ENCODE results near the gene MSI2. TPM values are rescaled to one million over a fixed set of nuclear protein-coding genes. Genes with fewer than 3 reads are reported as not detected.

Gene MSI2
- total RNA-seq, 1 donor from 2014 or later = 22.8 TPM

DNA sequence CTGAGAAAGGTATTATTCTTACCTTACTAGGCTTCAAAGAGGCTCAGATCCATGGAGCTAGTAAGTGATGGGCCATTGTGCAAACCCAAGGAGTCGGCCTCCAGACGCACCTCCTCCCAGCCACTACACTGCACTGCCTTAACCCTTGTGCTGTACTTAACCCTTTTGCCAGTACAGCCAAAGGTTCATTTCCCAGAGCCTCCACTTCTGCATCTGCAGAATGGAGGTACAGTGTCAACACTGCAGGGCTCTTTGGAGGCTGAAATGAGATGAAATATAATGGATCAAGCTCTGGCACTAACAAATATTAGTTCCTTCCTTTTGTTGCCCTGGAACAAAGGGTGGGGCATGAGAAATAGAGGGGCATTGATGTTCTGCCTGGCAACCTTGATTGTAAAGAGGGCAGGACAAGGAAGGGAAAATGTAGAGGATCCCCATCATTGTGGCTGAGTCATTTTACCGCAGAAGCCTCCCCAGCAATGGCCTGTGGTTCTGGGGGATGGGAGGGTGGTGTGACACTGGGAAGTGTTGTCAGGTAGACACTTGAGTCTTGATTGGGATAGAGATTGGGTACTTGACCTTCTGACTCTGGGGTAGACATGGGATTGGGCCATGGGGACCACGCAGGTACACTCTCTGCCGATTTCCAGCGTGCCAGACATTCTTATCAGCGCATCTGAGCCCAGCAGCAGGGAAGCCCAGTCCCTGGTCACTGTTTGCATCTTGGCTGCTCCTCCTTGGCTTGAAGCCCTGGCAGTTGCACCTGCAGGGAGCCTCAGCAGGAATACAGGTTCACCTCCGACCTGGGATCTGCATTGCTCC is 84.0 kb downstream of the MSI2 start:
- DNase-seq (ENCODE audit: low read depth, low spot score) = no peak

DNA sequence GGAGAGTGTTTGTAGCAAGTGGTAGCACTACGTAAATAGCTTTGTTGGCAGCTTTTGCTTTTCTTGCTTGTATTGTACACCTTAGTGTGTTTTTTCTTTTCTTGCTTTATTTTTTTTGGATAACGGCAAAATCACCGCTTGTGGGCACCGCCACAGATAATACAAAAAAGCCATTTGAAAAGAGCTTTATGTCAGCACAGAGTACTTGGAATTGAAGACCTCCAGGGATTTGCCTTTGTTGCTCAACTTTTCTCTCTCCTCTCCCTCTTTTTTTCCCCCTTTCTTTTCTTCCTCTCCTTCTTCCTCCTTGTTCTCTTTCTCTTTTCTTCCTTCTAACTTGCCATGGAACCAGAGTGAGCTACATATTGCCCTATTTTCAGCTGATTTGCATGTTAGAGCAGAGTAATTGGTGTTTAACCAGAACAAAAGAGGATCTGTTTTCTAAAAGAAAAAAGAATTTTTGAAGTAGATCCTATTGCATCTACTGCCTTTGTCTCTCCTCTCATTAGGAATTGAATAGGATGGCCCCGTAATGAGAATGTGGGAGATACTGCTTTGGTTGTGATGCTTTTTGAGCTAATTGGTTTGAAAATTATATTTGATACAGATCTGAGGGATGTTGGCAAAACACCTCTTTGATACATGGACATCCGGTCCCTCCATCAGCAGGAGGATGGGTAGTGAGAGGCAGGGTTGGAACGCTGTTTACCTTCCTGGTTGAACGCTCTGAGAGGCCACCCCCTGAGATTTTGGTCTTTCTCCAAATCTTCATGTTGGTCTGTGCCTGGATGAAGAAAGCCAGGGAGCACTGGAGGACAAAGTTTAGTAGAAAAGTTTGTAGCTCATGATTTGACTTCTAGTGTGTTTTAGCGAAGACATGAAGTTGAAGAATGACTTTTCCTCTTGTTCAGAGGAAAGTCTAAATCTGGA is 85.6 kb downstream of the MSI2 start:
- DNase-seq (ENCODE audit: low read depth, low spot score) = no peak

- no peak for DNase-seq (ENCODE audit: low read depth, low spot score)
Measured at GRCh38 chr17:57342963-57343589, 86.8 kb downstream of the MSI2 start.

- no peak for DNase-seq (ENCODE audit: low read depth, low spot score)
Measured at GRCh38 chr17:57343717-57344116, 87.4 kb downstream of the MSI2 start.

DNA sequence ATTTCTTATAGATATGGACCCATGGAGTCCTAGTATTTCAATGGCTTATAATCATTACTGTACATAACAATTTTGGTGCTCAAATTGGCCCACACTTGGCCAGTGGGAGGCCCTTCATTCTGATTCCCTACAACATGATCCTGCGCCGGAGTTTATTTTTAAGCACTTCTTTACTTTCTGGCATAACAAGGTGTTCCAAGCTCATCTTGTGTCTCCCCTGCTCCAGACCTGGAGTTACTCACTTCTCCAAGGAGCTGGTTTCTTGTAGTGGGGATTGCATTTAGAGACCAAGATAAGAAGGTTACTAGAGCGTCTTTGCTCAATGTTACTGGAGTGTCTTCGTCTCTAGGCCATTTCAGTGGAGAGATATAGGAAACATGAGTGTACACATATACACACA is 87.9 kb downstream of the MSI2 start:
- no peak for DNase-seq (ENCODE audit: low read depth, low spot score)

DNA sequence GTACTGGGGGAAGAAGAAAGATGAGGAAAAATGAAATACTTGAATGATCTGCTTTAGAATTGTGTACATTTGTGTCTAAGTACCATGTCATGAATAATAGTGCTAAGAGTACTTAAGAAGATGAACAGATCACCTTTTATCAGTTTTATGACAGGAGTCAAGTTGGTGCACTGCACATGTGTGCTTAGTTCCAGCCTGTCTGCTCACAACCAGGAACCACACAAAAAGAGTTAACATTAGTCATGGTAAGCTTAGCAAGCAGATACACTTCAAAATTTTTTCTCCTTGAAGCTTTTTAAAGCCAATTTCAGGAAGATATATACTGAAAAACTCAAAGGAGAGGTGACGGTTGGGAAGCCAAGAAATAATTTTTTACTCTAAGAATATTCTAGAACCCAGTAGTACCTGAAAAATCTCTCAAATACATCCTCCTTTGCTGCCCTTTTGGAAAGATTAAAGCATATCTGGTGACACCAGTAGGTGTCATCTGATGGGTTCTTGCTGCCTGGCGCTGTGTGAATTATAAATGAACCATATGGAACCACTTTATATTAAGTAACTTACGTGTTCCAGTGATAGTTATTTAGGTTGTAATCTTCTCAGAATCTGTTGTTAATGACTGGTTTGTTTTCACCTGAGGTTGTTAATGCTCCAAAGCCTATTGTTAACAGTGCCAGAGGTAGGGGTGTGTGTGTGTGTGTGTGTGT is 93.4 kb downstream of the MSI2 start:
- no peak for DNase-seq (ENCODE audit: low read depth, low spot score)

DNA sequence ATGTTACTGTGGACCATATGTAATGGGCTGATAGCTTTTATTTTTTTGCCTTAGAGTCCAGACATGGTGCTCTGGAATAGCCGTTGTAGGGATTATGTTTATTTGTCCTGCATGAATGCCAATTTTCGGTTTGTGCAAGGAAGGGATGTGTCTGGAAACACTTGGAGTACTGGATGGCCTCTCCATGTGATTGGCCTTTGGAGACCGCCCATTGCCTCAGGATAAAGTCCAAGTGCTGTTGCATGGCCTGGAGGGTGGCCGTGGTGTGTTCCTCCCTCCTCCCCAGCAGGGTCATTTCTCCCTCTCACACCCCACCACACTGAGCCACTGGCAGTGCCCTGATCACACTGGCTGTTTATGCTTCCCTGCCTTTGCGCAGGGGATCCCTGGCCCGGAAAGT is 93.9 kb downstream of the MSI2 start:
- DNase-seq (ENCODE audit: low read depth, low spot score) = no peak

DNA sequence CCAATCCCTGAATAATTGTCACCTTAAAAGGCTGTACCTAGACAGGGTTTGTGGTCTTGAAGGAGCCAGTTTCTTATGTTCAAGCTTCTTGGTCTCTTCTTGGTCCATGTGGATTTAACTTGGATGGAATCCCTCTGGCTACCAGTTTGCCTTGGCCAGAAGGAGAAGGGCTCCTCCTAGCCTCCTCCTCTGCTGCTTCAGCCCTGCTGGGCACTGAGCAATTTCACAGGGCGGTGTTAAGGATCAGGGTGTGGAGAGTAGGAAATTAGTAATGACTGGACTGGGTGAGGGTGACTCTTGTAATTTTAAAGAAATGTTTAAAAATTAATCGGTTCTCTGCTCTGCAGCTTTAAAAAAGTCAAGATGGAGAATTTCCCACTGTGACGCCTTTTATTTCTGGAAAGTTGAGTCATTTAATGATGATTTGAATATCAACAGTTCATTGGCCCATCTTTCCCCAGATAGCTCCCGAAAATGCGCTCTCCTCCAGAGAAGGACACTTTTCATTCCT is 96.4 kb downstream of the MSI2 start:
- DNase-seq (ENCODE audit: low read depth, low spot score) = no peak

DNA sequence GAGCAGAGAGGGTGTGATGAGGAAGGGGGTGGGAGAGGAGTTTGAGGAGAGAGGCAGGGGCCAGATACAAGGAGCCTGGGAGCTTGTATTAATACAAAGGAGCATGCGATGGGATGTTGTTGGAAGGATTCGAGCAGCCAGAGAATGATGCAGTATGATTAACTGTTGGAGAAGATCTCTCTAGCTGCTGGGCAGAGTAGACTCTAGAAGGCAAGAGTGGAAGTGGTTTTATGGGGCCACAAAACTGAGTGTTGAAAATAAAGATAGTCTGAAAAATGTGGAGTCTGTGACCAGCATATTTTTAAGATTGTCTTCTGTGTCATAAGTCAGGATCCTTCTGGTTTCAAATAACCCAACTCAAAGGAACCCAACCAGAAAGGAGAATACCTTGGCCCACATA is 98.3 kb downstream of the MSI2 start:
- no peak for DNase-seq (ENCODE audit: low read depth, low spot score)

DNA sequence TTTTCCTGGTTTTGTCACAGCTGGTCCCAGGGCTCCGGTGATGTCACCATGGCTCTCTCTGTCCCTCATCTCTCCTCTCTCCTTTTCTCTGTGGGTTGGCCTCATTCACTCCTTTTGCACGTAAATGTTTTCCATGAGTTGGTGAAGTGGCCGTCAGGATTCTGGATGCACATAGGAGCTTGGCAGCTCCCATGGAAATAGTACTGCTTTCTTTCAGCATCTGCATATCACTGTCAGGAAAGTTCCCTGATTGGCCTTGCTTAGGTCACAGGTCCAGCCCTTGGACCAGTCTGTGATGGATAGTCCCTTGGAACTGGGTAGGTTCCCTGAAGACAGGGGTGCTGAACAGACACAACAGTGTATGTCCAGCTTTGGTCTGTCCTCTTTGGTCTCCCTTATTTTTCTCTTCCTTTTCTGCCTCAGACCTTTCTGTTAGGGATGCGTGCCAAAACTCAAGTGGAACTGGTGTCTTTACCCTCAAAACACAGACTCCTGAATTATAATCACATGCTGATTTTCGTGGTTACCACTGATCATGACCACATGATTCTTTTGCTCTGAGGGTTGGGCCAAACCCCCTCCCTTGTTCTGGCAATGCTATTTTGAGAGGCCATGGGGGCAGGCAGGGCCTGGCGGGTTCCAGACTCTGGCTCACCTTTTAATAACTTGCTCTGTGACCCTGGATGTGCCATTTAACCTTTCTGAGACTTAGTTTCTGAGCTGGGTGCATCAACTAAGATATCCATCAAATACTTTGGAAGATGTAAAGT is 99.0 kb downstream of the MSI2 start:
- DNase-seq (ENCODE audit: low read depth, low spot score) = no peak

DNA sequence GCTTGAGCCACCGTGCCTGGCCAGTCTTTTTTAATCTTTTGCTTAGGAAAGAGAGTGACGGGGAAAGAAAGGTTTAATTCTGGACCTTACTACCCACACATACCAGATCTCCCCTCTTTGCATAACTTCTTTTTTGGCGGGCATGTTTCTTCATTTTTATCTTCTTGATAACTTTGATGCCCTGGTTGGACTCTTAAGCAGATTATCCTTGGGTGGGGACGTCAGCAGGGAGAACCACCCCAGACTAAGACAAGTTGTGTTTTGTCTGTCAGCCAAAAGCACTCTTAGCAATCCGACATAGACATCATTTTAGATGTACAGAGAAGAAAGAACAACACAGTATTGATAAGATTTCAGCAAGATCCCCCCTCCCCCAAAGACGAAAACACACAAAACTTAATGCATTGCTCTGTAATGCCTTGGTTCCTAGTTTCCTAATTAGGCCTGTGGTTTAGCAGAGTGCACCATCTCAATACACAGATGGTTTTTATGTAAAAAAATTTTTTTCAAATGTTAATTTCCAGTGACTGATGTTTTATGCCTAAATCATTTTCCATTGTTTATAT is 99.9 kb downstream of the MSI2 start:
- no peak for DNase-seq (ENCODE audit: low read depth, low spot score)

DNA sequence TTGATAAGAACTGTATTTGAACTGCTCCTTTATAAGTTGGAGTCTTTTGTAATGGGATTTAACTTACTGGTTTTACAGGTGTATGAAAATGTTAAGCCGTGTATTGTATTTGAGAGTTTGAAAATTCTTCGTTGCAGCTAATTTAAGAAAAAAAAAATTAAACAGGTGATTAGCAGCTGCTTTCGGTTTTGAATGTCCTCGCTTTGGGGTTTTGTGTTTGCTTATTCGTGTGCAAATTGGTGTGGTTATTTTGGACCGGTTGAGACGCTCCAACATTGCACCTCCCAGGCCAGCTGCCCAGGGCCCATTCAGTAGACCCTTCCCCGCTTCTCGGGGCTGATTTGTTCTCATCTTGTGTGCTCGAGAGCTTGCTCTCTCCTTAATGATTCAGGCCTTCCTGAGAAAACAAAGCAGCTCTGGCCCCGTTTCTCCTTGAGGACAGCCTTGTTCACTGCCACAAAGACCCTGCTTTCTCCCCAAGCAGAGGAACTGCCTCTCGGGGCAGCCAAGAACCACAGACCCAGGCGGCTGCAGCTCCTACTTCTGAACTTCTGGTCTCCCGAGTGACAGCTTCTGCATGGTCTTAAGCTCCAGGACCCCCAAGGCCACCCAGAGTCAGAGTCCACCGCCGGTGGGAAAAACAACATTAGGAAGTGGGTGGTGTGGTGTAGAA is 100.5 kb downstream of the MSI2 start:
- no peak for DNase-seq (ENCODE audit: low read depth, low spot score)

- DNase-seq (ENCODE audit: low read depth, low spot score) = no peak
Measured at GRCh38 chr17:57357392-57357784, 101.1 kb downstream of the MSI2 start.

DNA sequence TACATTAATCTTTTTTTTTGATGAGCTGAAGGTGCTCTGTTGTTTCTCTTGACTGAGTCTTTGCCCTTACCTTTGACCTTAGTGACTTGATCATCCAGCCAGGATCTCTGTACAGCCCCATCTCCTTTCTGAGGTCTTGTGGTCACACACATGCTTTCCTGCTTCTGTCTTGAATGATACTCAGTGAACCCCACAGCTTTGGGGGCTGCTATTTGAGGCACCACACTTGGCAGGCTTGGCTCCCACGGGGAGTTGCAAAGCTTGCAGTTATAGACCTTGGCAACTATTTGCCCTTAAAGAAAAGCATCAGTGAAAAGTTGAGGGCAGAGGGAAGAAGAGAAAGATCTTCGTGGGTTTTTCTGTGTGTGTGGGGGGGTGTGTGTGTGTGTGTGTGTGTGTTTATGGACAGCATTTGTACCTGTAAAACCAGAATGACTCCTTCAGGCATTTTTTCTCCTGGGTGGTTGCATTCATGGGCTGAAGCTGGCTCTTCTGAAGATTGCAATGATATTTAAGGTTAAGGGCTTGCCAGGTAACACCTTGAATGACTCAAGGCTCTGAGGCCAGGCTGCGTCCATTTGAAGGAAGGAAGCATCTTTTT is 101.6 kb downstream of the MSI2 start:
- DNase-seq (ENCODE audit: low read depth, low spot score) = no peak

DNA sequence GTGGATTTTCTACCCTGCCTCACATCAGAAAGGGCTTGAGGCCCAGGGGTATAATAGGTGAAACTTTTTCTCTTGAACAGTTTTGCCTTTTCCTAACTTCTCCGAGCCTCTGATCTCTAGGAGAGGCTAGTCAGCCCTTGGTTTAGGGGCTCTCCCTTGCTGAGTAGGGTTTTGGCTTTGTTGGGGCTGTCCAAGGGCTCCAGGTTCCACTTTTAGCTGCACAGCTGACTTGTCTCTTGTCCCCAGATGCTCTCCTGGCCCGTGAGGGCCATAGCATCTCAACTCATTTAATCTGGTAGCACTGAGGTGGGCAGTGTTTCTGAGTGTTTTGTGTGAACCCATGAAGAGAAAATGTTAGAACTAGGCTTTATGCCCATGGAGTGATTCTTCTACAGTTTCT is 103.9 kb downstream of the MSI2 start:
- DNase-seq (ENCODE audit: low read depth, low spot score) = no peak

GRCh38 chr17:57362797-57363556 is 106.7 kb downstream of the MSI2 start:
- no peak for DNase-seq (ENCODE audit: low read depth, low spot score)

DNA sequence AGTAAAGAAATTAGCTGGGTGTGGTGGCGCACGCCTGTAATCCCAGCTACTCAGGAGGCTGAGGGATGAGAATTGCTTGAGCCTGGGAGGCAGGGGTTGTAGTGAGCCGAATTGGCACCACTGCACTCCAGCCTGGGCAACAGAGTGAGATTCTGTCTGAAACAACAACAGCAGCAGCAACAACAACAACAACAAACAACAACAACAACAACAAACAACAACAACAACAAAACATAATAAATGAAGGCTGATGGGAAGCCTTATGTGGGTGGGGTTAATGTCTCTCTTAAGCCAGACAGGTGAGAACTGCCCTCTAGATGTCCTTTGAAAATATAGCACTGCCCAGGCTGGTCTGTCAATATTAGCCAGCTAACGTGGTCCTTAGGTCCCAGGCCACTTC is 107.3 kb downstream of the MSI2 start:
- DNase-seq (ENCODE audit: low read depth, low spot score) = no peak

DNA sequence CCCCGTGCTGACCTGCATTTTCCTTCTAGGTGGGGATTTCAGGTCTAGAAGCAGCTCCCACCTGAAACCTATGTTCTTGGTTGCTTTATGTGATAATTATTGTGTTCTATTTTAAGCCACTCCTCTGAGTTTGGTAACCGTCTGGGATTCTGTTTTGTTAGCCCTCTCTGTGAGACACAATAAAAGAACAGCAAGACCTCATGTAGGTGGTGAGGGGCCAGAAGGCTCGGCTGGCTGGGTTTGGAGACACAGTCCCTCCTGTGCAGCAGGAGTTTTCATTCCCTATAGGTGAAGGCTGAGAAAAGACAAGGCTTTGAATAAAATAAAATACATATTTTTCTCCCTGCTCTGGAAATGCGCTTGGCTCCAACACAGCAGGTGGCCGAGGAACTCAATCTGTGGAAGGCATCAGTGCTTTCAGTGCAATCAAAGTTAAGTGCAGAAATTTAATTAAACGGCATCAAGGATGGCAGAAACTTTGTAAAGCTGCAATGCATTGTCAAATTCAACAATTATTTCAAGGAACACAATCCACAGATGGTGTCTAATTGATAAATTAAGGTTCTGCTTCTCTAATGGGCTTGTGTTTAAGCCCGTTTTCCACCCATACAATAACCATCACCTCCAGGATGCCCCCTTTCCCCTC is 107.8 kb downstream of the MSI2 start:
- DNase-seq (ENCODE audit: low read depth, low spot score) = no peak

Measured in pulmonary artery endothelial cell (primary cell).